ENCODE measurements around the gene PCAT7.

Gene PCAT7

DNA sequence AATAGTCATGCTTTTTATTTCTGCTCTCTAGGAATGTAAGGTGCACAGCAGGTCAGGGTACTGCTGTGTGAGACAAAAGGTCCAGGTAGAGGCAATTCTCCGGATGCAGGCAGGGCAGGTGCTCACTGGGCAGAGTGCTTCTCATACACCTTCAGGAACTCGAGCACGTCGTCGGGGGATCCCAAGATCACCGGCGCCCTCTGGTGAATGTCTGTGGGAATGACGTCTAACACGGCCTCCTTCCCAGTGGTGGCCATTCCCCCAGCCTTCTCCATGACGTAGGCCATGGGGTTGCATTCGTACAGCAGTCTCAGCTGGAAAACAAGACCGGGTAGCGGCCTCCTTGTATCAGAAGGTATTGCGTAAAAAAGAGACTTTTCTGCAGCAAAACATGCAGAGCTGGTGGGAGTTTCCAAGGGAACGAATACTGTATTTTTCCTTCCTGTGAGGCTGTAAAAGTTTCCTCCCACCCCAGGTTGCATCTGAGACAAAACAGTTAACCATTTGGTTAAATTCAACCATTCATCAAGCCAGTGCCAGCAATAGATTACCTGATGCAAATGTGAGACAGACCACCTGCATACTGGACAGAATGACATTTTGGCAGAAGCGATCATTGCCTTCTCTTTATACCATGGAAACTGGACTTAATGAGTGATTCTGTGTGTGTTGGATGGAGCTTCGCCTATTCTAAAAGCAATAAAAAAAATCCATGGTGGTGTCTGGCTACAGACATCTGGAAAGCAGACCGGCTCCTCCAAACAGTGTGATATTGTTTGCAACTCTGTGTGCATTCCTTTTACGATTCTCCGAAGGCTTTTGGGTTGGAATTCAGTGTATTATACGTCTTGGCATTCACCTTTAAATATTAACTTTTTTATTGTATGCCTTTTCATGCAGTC is 48.6 kb downstream of the PCAT7 start:
- DNase-seq (ENCODE audit: low spot score): peak; percentile 44

DNA sequence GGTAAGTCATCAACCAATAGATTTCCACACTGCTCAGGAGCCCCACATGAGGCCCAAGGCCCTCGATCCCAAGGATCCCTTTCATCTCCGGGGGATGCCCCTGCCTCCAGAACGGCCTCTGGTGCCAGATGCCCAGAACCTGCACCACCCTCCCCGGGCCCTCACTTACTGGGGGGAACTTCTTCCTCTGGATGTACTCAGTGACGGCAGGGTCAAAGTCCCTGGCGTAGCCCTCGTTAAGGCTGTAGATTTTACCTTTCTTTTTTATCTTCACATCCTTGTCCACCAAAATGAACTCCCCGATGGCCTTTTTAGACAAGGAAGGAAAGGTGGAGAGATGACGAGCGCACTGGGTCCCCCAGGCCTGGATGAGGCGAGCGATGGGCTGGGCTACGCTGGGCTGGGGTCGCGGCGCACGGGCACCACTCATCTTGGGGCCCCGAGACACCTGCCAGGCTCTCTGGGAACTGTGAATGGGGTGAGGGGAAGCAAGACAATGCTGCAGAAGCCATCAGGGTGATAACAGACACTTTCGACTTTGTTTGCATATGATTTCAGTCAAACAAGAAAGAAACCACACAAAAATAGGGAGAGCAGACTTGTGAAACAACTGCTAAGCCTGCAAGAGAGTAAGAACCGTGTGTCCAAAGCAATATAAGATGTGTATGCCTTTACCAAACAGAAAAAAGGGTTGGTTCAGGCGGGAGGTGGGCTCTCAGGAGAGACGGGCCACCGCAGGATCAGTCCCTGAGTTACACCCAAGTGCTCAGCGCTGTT is 52.0 kb downstream of the PCAT7 start:
- DNase-seq (ENCODE audit: low spot score): no peak

DNA sequence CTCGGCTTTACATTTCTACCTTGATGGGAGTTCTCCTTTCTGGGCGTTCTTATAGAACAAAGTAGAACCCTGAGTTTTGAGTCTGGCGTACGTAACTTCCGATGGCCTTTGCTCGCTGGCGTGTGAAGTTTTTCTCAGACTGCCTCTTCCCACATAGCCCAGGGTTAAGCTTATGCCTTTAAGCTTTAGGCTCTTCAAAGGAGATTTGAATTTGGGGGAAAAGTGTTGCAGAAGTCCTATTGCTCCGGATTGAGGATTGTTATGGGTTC is 52.5 kb downstream of the PCAT7 start:
- DNase-seq (ENCODE audit: low spot score): no peak

DNA sequence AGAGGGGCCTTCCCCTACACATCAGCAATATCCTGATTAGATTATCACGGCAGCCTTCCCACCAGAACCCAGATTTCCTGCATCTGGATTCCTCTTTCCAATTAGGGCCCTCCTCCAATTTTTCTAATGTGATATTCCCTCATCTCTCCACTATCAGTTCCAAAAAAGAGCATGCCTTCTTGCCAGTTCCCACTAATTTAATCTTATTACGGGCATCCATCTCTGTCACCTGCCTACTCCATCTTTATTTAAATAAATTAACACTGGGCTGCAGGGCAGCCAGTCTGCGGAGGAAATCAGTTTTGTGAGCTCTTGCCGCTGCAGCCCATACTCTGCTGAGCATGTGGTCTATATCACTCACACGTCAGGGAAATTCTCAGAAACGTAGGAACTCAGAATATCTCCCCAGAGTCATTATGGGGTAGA is 55.3 kb downstream of the PCAT7 start:
- no peak for DNase-seq (ENCODE audit: low spot score)

DNA sequence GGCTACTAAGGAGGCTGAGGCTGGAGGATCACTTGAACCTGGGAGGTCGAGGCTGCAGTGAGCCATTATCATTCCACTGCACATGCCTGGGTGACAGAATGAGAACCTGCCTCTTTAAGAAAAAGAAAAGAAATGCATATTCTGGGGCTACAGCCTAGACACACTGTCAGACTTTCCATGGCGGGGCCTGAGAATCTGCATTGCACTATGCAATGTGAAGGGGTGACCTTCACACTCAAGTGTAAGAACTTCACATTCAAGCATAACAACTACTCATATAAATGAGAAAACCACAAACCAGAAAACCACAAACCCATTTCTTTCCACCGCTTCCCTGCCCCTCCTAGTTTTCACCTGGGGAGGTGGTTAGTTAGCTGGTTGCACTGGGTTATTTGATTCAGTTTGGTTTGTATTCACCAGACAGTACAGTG is 56.8 kb downstream of the PCAT7 start:
- no peak for DNase-seq (ENCODE audit: low spot score)

DNA sequence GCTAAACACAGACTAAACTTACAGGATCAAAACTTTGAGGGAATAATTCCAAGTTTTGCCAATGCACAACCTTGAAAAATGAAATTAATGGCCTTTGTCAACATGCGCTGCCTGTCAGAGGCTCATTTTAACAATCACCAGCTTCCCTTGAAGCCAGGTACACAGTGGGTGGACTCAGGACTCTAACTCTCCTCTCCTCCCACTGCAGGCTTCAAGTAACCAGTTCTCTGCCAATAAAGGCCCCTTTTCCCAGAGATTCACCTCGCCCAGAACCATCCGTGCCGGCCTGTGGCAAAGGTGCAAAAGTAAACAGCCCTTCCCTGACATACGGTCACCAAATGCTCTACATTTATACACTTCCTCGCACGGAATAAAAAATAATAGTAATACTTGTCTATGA is 57.2 kb downstream of the PCAT7 start:
- no peak for DNase-seq (ENCODE audit: low spot score)

DNA sequence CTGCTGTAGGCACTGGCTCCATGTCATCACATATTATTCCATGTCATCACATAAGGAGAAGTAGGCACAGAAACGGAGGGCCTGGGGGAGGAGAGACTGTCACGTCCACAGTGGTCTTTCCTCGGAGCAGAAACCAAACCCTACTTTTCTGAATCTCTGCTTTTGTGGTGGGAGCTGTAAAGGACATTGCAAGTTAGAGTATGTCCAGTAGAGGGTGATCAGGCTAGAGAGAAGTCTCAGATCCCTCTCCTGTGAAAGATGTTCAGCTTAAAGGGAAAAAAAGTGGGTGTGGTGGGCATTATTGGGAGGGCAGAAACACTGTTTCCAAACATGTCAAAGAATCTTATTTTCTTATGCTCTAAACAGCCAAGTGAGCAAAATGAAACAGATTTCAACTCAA is 58.1 kb downstream of the PCAT7 start:
- no peak for DNase-seq (ENCODE audit: low spot score)

DNA sequence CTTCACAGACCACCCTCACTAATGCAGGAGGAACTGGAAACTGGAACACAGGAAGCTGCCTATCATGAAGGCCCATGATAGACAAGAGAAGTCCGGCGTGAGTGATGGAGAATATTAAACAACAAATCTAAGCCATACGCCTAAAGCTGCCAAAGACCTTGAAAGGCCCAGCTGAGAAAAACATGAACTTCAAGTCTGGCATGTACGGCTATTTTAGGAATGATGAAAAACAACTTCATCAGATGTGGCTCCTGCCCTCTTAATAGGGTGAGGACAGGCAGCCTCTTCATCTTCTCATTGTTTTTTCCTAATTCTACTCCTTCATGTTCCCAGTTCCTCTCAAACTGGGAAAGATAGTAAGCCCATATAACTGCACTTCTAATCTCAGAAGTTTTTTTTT is 64.1 kb downstream of the PCAT7 start:
- no peak for DNase-seq (ENCODE audit: low spot score)
